ENCODE measurements around the gene NADSYN1.

Gene NADSYN1

DNA sequence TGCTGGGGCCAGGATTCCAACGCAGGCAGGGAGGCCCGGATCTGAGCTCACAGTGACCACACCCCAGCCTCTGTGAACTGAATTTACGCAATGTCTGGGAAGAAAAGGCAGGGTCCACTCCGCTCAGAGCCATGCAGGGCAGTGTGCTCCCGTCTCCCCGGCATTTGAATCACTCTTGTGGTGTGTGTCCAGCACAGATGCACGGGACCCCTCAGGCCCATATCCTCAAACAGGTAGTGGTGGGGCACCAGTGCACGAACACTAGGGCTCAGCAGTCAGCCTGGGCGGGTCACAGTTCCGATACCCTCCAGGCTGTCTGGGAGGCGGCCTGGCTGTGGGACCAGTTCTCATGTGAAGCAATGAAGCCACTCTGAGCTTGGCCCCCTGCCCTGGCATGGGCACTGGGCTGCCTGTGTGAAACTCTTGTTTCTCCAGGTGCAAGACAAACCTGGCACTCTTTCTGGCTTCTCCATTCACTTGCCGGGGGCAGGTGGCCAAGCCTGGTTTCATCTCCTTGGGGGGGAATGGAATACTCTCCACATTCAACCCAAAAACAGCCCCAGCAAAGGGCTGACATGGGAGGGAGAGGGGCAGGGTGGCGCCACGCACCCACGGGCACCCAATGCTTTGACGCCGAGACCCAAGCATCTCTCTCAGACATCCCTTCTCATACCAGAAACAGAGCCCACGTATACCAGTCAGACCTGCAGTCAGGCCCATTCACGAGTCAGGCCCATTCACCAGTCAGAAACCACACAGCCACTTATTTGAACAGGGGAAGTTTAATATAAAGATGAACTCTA is 19.2 kb upstream of the NADSYN1 start:
- DNase-seq (ENCODE audit: low read depth in 2 of 2), result no peak

DNA sequence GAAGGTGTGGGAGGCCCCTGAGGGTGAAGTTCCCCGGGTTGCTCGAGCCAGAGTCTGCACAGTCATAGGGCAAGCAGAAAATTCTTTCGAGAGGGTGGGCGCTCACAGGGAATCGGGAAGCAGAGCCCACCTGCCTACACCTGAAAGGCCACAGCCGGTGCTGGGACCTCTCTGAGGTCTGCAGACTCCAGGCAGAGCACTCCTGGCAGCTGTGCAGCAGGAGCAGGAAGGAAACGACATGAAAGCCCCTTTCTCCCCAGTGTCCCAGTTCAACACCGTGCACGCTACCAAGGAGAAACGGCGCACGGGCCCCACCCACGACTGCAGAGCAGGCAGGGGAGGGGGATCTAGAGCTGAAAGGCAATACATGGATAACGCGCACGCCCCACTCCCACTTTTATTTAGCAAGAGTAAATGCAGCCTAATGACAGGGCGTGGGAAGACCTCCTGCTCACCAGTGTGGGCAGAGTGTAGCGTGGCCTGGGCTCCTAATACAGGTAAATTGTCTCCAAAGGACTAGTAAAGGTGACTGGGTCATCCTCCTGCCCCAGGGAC is 18.4 kb upstream of the NADSYN1 start:
- DNase-seq (ENCODE audit: low read depth in 2 of 2), result no peak

DNA sequence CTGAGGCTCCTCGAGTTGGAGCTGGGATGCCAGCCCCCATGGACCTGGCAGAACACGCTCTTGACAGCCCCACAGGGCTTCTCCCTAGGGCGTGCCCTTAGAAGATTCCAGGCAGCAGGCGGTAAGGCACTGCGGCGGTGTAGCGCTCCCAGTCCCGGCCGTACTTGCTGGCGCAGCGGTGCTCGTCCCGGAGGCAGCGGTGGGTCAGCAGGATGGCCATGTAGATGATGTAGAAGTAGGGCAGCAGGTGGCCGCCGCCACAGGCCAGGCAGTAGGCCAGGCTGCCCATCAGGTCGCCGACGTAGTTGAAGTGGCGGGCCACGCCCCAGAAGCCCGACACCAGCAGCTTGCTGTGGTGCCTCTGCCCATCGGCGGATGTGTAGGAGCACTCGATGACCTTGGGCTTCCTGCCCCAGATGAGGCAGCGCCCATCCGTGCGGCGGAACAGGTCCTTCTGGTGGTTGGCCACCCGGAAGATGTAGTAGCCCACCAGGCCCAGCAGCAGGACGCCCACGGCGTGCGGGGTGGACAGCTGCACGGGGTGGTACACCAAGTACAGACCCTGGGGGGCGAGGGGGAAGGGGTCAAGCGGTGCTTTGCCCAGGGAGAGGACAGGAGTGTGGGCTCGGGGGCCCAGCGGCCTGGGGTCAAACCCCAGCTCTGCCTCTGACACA is 17.6 kb upstream of the NADSYN1 start:
- DNase-seq (ENCODE audit: low read depth in 2 of 2), result no peak

DNA sequence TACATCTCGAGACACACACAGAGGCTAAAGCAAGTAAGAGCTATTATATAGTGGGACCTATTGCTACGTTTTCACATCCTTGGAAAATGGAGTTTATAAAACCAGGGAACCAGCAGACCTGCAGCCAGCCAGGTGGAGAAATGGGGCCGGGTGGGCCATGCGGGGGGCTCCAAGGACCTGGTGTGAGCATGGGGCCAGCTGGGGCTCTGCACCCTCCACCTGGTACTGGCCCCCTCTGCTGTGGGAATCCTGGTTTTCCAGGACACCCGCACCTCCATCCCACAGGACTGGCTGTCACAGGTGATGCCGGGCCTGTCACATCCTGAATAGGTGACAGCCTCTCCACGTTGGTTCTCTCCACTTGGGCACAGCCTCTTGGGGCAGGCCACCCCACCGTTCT is 16.1 kb upstream of the NADSYN1 start:
- no peak for DNase-seq (ENCODE audit: low read depth in 2 of 2)

DNA sequence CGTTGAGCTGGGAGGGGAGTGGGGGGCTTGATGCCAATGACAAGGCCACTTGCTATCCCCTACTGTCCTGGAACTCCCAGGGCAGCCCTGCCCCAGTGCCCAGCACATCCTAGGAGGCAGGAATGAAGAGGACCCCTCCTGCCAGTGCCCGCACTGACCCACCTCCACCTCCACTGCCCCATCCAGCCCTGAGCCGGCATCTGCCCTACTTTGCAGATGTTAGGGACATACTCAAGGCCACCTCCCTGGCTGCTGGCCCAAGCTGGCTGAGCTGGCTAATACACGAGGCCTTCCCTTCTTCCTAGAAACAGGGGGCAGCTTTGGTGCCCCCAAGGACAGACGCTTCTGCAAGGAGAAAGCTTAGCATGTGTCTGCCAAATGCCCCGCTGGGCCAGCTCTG is 15.6 kb upstream of the NADSYN1 start:
- DNase-seq (ENCODE audit: low read depth in 2 of 2), result no peak

DNA sequence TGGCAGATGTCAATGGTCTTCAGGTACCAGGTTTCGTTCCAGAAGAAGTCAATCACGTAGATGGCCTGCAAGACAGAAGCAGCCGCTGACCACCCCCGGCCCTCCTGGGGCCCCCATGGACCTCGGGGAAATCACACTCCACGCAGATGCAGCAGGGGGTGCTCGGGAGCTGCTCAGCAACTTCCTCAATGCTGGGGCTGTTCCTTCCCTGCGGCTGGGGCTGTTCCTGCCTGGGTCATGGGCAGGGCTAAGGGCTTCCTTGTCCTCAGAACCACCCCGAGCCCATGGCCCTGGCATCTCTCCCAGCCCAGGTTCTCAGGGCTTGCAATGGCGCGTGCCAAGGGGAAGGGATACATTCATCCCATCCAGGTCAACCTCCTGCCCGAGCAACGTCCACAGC is 15.1 kb upstream of the NADSYN1 start:
- DNase-seq (ENCODE audit: low read depth in 2 of 2), result no peak

DNA sequence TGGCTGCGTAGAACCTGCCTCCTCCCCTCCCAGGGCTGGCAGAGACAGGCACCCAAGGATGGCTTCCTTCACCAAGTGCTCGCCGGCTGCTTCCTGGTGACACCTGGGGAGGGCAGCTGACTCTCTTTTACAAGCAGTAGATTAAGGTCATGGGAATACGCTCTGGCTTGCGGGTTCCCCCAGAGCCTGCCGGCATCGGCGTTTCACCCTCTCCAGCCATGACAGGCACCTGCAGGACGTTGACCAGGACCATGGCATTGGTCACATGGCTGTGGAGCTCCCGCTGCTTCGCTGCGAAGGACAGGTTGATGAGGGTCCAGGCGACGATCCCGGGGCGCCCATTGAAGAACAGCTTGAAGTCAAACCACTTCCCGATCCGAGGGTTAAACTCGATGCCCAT is 14.4 kb upstream of the NADSYN1 start:
- no peak for DNase-seq (ENCODE audit: low read depth in 2 of 2)

DNA sequence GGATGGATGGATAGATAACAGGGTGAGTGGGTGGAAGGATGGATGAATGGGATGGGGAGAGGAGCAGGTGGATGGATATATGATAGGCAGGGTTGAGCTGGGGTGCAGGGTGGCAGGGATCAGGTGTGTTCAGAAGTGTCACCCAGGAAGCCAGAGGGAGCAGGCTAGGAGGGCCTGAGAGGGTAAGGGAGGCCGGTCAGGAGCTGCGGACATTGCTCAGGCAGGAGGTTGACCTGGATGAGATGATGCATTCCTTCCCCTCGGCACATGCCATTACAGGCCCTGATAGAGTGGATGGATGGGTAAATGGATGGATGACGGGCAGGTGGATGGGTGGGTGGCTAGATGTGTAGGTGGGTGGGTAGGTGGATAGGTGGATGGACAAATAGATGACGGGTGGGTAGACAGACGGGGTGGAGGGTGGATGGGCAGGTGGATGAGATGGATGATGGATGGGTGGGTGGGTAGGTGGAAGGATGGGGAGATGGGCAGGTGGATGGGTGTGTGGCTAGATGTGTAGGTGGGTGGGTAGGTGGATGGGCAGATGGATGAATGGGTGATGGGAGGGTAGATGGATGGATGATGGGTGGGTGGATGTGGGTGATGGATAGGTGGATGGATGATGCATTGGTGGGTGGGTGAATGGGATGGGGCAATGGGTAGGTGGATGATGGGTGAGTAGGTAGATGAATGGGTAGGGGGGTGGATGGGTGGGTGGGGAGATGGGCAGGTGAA is 12.8 kb upstream of the NADSYN1 start:
- DNase-seq (ENCODE audit: low read depth in 2 of 2), result no peak

DNA sequence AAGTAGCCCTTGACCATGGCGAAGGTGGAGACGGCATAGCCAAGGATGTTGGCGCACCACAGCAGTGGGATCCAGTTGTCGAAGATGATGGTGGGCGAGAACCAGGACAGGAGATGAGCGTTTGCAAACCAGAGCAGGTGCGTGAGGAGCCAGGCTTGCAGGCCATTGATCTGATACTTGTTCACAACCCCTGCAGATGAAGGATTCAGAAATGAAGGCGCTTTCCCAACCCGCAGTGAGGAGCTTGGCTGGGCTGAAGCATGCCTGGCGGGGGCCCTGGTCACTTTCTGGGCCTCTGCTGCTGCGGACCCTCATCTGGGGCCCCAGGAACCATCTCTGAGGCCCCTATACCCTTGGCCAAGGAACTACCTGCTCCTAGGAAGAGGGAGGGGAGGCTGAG is 11.8 kb upstream of the NADSYN1 start:
- no peak for DNase-seq (ENCODE audit: low read depth in 2 of 2)

DNA sequence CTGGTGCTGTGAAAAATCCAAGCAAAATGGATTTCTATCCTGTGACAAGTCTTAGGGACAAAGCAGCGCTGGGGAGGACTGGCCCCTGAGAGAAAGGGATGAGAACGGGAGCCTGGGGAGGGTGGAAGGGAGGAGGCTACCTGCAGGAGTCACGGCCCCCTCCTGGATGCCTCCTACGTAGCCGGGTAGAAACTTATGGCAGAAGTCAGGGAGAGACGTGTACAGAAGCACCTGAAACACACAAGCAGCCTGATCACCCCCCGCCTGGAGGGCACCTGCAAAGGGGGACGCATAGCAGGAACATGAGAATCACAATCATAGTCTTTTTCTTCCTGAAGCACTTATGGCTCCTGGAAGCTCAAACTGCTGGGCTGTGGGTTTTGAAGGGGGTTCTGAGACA is 10.9 kb upstream of the NADSYN1 start:
- DNase-seq (ENCODE audit: low read depth in 2 of 2), result no peak

DNA sequence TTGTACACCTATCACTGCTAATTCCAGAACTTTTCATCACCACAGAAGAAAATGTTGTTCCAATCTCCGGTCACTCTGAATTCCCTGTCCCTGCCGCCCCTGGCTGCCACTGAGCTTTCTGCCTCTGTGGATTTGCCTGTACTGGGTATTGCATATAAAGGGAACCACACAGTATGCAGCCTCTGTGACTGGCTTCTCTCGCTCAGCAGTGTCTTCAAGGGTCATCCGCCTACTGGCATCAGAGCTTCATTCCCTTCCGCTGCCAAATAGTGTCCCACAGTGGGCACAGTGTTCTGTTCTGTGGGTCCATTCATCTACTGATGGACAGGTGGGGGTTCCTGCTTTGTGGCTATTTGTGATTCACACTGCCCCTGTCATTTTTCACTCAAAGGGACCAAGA is 10.1 kb upstream of the NADSYN1 start:
- DNase-seq (ENCODE audit: low read depth in 2 of 2), result no peak

DNA sequence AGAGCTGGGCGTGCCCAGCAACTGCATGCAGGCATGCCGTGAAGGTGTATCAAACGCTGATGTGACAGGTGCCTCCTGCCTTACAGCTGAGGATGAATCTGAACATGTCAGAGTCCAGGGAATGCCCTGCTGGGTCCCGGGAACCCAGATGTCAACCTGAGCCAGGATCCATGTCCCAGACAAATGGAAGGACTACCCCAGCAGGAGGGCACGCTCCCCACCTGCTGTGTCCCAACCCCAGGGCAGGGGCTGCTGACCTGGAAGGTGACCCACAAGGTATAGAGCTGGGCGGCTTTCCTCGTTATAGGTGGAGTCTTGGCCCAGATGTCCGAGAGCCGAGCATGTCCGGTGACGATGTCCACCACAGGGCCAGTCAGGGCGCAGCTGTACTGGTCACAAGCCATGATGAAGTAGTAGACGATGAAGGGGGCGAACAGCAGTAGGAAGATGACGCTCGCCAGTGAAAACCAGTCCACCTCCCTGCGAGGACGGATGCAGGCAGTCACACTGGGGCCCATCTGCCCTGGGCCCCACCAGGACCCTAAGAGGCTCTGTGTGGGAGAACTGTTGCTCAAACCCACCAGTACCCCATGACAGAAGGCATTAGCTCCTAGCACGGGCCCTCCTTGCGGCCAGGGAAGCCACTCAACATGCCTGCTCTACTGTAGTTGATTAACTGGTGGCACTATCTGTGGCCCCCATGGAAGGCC is 9.1 kb upstream of the NADSYN1 start:
- no peak for DNase-seq (ENCODE audit: low read depth in 2 of 2)

DNA sequence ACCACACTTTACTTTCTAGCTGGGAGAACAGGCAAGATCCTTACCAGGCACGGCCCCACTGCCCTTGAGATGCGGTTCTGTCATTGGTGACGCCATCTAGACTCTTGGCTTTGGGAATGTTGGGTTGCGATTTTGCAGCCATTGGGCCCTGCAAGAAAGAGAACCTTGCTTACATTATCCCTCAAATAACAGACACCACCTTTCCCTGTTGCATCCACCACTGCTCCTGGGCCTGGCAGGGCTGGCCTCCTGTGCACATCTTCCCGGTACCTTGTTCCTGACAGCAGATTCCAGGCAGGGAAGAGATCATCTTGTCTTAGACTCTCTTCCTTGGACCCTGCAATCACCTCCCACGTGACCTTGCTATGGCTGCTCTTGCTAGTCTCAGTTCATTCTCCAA is 8.2 kb upstream of the NADSYN1 start:
- DNase-seq (ENCODE audit: low read depth in 2 of 2), result no peak

DNA sequence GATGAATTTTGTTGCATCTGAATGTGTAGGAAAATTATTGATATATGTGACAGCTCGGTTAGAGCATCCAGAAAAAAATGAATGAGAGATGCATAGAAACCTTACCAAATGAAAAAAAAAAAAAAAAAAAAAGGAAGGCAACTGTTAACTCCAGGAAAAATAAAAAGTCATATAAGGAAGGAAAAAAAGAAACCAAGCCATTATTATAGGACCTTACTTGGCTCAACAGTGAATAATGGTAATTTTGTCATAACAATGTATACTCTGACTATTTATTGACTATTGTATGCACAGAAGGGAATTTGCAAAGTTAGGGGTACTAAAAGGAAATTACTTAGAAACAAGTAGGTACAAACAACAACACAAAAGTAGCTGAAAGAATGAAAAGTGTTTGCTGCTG is 6.9 kb upstream of the NADSYN1 start:
- DNase-seq (ENCODE audit: low read depth in 2 of 2), result no peak

DNA sequence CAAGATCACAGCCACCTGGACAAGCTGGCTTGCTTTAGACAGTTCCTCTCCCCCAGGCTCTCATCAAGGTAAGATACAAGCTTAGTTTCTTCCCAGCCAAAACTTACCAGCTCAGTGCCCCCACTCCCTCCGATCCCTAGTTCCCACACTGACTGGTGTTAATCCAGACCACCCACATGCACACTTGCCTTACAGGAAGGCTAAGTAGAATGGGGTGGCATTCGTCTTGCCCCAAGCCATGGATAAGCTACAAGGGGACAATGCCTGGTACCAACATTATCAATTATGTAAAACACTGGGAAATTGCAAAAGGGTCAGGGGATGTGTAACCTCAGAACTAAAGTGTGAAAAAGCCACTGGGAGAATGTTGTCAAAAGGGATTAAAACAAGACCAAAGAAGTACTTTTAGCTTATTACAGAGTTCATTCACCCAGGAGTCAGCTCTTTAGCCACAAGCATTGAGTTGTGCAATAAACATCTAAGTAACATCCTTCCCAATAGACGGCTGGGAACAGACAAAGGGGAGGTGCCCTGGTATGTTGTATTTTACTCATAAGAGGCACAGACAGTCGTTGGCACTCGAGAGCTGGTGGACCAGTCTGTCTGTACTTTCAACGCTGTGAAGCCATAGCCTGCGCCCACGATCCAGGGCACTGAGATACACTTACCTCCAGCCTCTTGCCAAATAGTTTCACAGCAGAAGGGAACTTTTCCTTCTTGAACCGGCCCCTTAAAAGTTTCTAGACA is 5.9 kb upstream of the NADSYN1 start:
- no peak for DNase-seq (ENCODE audit: low read depth in 2 of 2)

DNA sequence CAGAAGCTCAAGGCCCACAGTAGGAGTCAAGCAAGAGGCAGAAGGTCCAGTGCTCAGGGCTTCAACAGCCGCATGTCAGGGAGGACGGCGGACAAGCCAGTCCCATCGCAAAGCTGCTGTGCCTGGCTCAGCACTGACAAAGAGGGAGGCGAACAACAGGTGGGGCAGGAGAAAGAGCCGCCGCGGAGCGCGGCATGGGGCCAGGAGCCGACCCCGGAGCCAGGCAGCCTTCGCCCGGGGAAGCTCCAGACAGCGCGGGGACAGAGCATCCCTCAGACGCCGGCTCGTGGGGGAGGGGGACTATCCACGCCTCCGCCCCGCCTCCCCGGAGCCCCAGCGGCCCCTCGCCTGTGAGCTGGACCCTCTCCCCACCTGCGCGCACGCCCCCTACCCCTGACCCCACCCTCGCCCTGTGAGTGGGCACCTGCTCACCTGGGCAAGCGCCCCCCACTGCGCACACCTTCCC is 5.2 kb upstream of the NADSYN1 start:
- DNase-seq (ENCODE audit: low read depth in 2 of 2), result no peak

DNA sequence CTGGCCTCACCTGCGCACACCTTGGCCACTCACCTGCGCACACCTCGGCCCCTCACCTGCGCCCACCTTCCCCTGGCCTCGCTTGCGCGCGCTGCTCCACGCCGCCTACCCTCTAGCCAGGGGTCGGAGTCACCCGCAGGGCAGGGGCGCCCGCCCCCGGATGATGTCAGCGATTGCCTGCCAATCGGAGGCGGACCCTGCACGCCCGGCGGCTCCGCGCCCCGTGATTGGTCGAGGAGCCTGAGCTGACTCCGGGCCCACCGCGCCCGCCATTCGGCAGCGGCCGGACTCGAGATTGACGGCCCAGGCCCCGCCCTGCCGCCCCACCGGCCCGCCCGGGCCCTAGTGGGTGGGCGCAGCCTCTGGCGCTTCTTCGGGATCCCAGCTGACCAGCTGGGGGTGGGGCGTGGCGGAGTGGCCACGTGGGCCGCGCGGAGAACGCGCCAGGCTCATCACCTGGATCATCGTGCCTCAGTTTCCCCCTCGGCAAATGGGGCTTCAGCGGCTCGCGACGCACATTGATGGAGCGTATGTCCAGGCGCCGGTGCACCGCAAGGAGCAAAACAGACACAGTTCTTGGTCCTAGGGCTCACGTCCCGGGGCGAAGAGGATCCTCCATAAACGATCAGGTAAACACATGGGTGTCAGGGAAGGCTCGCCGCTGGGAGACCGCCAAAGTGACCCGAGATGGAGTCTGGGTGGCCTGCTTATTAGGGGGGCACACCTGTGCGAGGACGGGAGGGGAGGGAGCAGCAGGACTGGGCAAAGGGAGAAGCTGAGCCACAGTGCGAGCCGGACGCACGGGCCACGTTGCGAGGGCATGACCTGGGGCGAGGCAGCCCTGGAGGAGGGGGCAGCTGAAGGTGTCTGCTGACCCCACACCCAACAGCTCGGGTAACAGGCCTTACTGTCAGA is 4.5 kb upstream of the NADSYN1 start, which contains the start of gene DHCR7:
Gene DHCR7, minus strand, starts transcription at position 137 of the 915 bp plus-strand sequence. CDS start 3,441 bp downstream, outside the sequence.
- peak; percentile 88 to 89 for DNase-seq (ENCODE audit: low read depth in 2 of 2)

DNA sequence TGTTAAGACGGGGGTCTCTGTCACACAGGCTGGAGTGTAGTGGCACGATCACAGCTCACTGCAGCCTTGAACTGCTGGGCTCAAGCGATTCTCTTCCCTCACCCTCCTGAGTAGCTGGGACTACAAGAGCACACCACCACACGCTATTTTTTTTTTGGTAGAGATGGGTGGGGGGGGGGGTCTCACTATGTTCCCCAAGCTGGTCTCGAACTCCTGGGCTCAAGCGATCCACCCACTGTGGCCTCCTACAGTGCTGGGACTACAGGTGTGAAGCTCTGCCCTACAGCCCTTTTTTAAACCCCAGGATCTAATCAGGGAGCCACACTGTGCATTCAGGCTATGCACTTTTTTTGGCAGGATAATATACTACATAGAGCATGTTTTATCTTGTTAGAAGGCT is 3.4 kb upstream of the NADSYN1 start:
- no peak for DNase-seq (ENCODE audit: low read depth in 2 of 2)

DNA sequence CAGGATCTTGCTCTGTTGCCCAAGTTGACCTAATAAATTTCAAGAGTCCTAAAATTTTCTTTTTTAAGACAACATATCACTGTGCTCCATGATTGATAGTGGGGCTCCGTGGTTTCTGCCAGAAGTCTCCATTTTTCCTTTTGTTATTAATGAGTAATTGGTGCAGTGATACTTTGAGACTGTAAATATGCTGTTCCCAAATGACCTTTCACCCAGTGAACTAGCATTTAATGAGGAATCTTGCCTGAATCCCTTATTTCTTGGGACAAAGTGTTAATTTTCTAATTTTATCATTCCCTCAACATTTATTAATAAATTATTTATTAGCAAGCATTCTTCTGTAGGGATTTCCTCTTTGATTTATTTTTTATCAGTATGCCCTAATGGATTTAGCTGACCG is 2.5 kb upstream of the NADSYN1 start:
- DNase-seq (ENCODE audit: low read depth in 2 of 2), result no peak

DNA sequence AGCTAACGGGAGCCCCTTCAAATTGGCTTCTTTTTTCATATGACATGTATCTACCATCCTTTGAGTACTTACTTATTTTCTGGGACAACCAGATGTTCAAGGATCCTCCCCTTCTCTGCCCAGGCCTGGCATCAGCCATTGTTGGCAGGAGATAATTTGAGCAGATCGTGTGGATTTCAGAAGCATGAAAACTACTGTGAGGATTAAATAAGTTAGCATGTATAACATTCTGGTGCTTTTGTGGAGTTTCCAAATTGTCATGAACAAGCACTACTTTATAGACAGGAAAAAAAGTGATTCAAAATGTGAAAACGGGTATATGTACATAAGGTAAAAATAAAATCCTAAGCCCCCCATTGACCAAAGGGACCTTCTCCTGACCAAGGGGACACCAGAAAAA is 2.1 kb upstream of the NADSYN1 start:
- no peak for DNase-seq (ENCODE audit: low read depth in 2 of 2)

Data from activated CD8-positive, alpha-beta memory T cell treated with anti-CD3 and anti-CD28 coated beads for 4 hours (primary cell).